Neural progenitor cell (in vitro differentiated cells): ENCODE data around the gene SLC5A5. TPM values are rescaled to one million over a fixed set of nuclear protein-coding genes. Genes with fewer than 3 reads are reported as not detected.

Source experiments
- DNase-seq: peaks from one replicate; pipeline ENCODE4 v3.0.0-alpha.2; 2016; ENCODE audit warnings: low spot score
- H2AFZ ChIP-seq: fragments of 200-600 bp; sonication (generic); replicated peaks from 2 replicates; pipeline ENCODE4 v1.6.1; 2016; ENCODE audit warnings: antibody characterized with exemption
- H3F3A ChIP-seq: fragments of 200-600 bp; sonication (generic); 2 replicates; pipeline ENCODE4 v1.6.1; 2016; ENCODE audit warnings: antibody characterized with exemption, low read depth
- H3K27ac ChIP-seq: fragments of 200-600 bp; sonication (generic); 2 replicates; pipeline ENCODE4 v1.5.1; 2016; ENCODE audit warnings: mild to moderate bottlenecking
- H3K27me3 ChIP-seq: fragments of 200-600 bp; sonication (generic); 2 replicates; pipeline ENCODE4 v1.6.1; 2016; ENCODE audit warnings: mild to moderate bottlenecking, moderate library complexity
- H3K36me3 ChIP-seq: fragments of 200-600 bp; sonication (generic); 2 replicates; pipeline ENCODE4 v1.5.1; 2016
- H3K4me1 ChIP-seq: fragments of 200-600 bp; sonication (generic); 2 replicates; pipeline ENCODE4 v1.6.1; 2016; ENCODE audit warnings: mixed run types
- H3K4me2 ChIP-seq: fragments of 200-600 bp; sonication (generic); 2 replicates; pipeline ENCODE4 v1.6.1; 2016
- H3K4me3 ChIP-seq: fragments of 200-600 bp; sonication (generic); 2 replicates; pipeline ENCODE4 v1.5.1; 2016
- H3K79me2 ChIP-seq: fragments of 200-600 bp; sonication (generic); 2 replicates; pipeline ENCODE4 v1.6.1; 2016; ENCODE audit warnings: low read depth
- H3K9ac ChIP-seq: fragments of 200-600 bp; sonication (generic); 2 replicates; pipeline ENCODE4 v1.6.1; 2016
- H3K9me3 ChIP-seq: fragments of 200-600 bp; sonication (generic); 2 replicates; pipeline ENCODE4 v1.5.1; 2016; ENCODE audit warnings: low read depth
- H4K20me1 ChIP-seq: fragments of 200-600 bp; sonication (generic); 2 replicates; pipeline ENCODE4 v1.6.1; 2016; ENCODE audit warnings: low read depth
- H3K27ac Mint-ChIP-seq: 3 replicates; pipeline ENCODE4 v1.8.0; 2021; ENCODE audit warnings: mixed read lengths
- H3K27me3 Mint-ChIP-seq: 2 replicates; pipeline ENCODE4 v1.8.0; 2022; ENCODE audit warnings: low read depth, mild to moderate bottlenecking, inconsistent platforms, moderate library complexity, mixed read lengths; ENCODE audit not compliant: insufficient read depth
- H3K36me3 Mint-ChIP-seq: 3 replicates; pipeline ENCODE4 v1.8.0; 2021; ENCODE audit warnings: mixed read lengths
- H3K4me1 Mint-ChIP-seq: 3 replicates; pipeline ENCODE4 v1.8.0; 2021; ENCODE audit warnings: mixed read lengths
- H3K4me3 Mint-ChIP-seq: 3 replicates; pipeline ENCODE4 v1.8.0; 2021; ENCODE audit warnings: mild to moderate bottlenecking, moderate library complexity, mixed read lengths
- H3K9me3 Mint-ChIP-seq: 3 replicates; pipeline ENCODE4 v1.8.0; 2020; ENCODE audit warnings: mixed read lengths
- EZH2 ChIP-seq: fragments of 200-600 bp; sonication (generic); IDR thresholded peaks from 2 replicates; pipeline ENCODE4 v1.6.1; 2017; ENCODE audit warnings: antibody characterized with exemption, mild to moderate bottlenecking, moderate library complexity
- EZH2phosphoT487 ChIP-seq: fragments of 200-600 bp; sonication (generic); IDR thresholded peaks from 2 replicates; pipeline ENCODE4 v1.6.1; 2017; ENCODE audit warnings: antibody characterized with exemption
- total RNA-seq: library from RNA; depleted of rRNA; stranded (reverse); fragments of >200 nt; gene quantifications from 2 replicates; pipeline ENCODE4 v1.2.3, GENCODE V29; 2015; ENCODE audit warnings: low replicate concordance
- TF ChIP-seq, protein P1 (sequence below): fragments of 200-600 bp; sonication (generic); IDR thresholded peaks from 2 replicates; pipeline ENCODE4 v1.5.1; 2017; ENCODE audit warnings: antibody characterized with exemption, mild to moderate bottlenecking

Gene SLC5A5
- total RNA-seq, 1 donor from 2014 or later: 0.51 TPM

DNA sequence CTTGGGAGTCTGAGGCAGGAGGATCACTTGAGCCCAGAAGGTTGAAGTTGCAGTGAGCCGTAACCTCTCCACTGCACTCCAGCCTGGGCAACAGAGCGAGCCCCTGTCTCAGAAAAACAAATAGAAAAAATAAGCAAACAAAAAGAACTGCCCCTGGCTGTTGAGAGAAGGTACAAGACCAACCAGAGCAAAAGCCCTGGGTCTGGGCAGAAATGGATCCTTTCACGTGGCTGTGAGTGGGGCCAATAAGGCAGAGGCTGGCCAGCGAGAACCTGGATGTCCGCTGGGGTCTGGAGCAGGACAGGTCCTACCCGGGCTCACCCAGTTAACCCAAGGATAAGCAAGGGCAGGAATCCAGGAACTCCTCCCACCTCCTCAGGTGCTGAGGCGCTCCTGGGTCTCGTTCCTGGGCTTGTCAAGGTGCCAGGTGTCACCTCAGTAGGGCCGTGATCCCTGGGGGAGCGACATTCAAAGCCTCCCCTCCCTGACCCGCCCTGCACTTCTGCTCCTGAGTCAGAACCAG lies 4.7 kb upstream of the SLC5A5 start:
- H3K9ac ChIP-seq: no peak overlapping the region
- Mint-ChIP-seq H3K27ac (no peak overlapping the region), H3K4me3 (no peak overlapping the region), H3K9me3 (no peaks in the 10 kb centered on the region), H3K4me1 (no peaks in the 10 kb centered on the region), H3K27me3 (peaks cover 14% of the 10 kb centered on the region), H3K36me3 (peaks cover 17% of the 10 kb centered on the region)
- no peak overlapping the region for H3K4me2 ChIP-seq
- no peak overlapping the region for H3K4me3 ChIP-seq
- no peak for DNase-seq
- no peak overlapping the region for H2AFZ ChIP-seq
- H4K20me1 ChIP-seq: peaks cover 29% of the 10 kb centered on the region
- no peaks in the 10 kb centered on the region for H3K9me3 ChIP-seq
- no peak overlapping the region for H3K27ac ChIP-seq
- H3K36me3 ChIP-seq: no peaks in the 10 kb centered on the region
- peaks cover 9% of the 10 kb centered on the region for H3K79me2 ChIP-seq
- H3F3A ChIP-seq: peaks cover 50% of the 10 kb centered on the region
- peaks cover 38% of the 10 kb centered on the region for H3K27me3 ChIP-seq
- H3K4me1 ChIP-seq: no peaks in the 10 kb centered on the region
- TF ChIP-seq, protein P1, sequence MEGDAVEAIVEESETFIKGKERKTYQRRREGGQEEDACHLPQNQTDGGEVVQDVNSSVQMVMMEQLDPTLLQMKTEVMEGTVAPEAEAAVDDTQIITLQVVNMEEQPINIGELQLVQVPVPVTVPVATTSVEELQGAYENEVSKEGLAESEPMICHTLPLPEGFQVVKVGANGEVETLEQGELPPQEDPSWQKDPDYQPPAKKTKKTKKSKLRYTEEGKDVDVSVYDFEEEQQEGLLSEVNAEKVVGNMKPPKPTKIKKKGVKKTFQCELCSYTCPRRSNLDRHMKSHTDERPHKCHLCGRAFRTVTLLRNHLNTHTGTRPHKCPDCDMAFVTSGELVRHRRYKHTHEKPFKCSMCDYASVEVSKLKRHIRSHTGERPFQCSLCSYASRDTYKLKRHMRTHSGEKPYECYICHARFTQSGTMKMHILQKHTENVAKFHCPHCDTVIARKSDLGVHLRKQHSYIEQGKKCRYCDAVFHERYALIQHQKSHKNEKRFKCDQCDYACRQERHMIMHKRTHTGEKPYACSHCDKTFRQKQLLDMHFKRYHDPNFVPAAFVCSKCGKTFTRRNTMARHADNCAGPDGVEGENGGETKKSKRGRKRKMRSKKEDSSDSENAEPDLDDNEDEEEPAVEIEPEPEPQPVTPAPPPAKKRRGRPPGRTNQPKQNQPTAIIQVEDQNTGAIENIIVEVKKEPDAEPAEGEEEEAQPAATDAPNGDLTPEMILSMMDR: no peak
- TF ChIP-seq EZH2phosphoT487: no peak
- no peak for TF ChIP-seq EZH2

DNA sequence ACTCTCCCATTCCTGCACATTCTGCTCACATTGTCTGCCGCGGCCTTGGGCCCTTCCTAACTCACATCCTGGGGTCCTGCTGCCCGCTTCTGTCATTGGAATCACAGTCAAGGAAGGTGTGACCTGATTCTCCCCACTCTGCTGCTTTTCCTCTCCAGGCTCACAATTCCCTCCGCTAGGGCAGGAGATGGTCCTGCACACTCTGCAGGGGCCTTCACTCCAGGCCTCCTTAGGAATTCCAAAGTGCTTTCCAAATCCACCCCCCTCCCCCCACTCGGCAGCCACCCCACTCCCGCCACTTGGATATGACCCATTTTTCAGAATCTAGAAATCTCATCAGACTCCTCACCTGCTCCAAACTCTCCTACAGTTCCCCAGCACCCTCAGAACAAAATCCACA lies 3.1 kb upstream of the SLC5A5 start:
- no peak overlapping the region for H3K4me3 ChIP-seq
- Mint-ChIP-seq H3K36me3 (peaks cover 12% of the 10 kb centered on the region), H3K27ac (no peak overlapping the region), H3K4me3 (no peak overlapping the region), H3K4me1 (no peaks in the 10 kb centered on the region), H3K27me3 (peaks cover 18% of the 10 kb centered on the region), H3K9me3 (no peaks in the 10 kb centered on the region)
- TF ChIP-seq EZH2 (no peak), EZH2phosphoT487 (no peak)
- TF ChIP-seq, protein P1: no peak
- H2AFZ ChIP-seq: no peak overlapping the region
- H4K20me1 ChIP-seq: peaks cover 13% of the 10 kb centered on the region
- no peaks in the 10 kb centered on the region for H3K79me2 ChIP-seq
- peaks cover 54% of the 10 kb centered on the region for H3K27me3 ChIP-seq
- no peak overlapping the region for H3K27ac ChIP-seq
- no peaks in the 10 kb centered on the region for H3K36me3 ChIP-seq
- H3F3A ChIP-seq: peaks cover 33% of the 10 kb centered on the region
- DNase-seq: no peak
- no peaks in the 10 kb centered on the region for H3K4me1 ChIP-seq
- no peaks in the 10 kb centered on the region for H3K9me3 ChIP-seq
- H3K9ac ChIP-seq: no peak overlapping the region
- no peak overlapping the region for H3K4me2 ChIP-seq

DNA sequence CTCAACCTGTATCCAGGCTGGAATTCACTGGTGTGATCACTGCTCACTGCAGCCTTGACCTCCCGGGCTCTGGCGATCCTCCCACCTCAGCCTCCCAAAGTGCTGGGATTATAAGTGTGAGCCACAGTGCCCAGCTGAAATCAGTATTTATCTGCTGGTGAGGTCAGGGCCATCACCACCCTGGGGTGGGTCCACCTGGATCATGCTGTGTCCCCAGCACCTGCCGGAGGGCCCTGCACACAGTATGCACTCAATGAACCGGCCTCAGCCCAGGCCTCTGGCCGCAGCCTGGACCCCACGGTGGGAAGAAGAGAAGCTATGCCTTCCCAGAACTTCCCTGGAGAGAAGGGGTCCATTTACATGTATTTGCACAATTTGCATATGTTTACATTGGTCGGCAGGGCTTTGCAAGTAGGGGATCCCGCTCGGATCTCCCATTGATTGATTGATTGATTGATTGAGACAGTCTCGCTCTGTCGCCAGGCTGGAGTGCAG lies 2.6 kb upstream of the SLC5A5 start:
- H3K27me3 Mint-ChIP-seq: peaks cover 18% of the 10 kb centered on the region
- no peak overlapping the region for H2AFZ ChIP-seq
- H3K9ac ChIP-seq: no peak overlapping the region
- no peak for TF ChIP-seq EZH2phosphoT487
- TF ChIP-seq EZH2: no peak
- TF ChIP-seq, protein P1: no peak
- H3K4me1 ChIP-seq: no peaks in the 10 kb centered on the region
- no peaks in the 10 kb centered on the region for H3K79me2 ChIP-seq
- H3K36me3 Mint-ChIP-seq: peaks cover 11% of the 10 kb centered on the region
- H3K27ac ChIP-seq: no peak overlapping the region
- H4K20me1 ChIP-seq: peaks cover 8% of the 10 kb centered on the region
- DNase-seq: no peak
- H3F3A ChIP-seq: peaks cover 28% of the 10 kb centered on the region
- no peaks in the 10 kb centered on the region for H3K4me1 Mint-ChIP-seq
- no peaks in the 10 kb centered on the region for H3K9me3 ChIP-seq
- H3K9me3 Mint-ChIP-seq: no peaks in the 10 kb centered on the region
- H3K27ac Mint-ChIP-seq: no peak overlapping the region
- H3K36me3 ChIP-seq: no peaks in the 10 kb centered on the region
- peaks cover 57% of the 10 kb centered on the region for H3K27me3 ChIP-seq
- no peak overlapping the region for H3K4me3 ChIP-seq
- H3K4me2 ChIP-seq: no peak overlapping the region
- no peak overlapping the region for H3K4me3 Mint-ChIP-seq
